SK-N-SH (cell line): ENCODE results near the gene R3HCC1L.

Experiments used
- CTCF ChIP-seq: fragments of 200-600 bp; sonication (generic); IDR thresholded peaks from 2 replicates; pipeline ENCODE4 v1.6.1; 2017; ENCODE audit warnings: antibody characterized with exemption, mild to moderate bottlenecking, moderate library complexity
- FOSL2 ChIP-seq: IDR thresholded peaks from 2 replicates; pipeline ENCODE4 v1.4.0; 2012; ENCODE audit warnings: low read depth, mild to moderate bottlenecking, moderate library complexity, borderline replicate concordance
- MAX ChIP-seq: IDR thresholded peaks from 2 replicates; pipeline ENCODE4 v1.4.0; 2012; ENCODE audit warnings: low read depth
- TAF1 ChIP-seq: IDR thresholded peaks from 2 replicates; pipeline ENCODE4 v1.6.1; 2012; ENCODE audit warnings: low read depth, mild to moderate bottlenecking, low read length, moderate library complexity, borderline replicate concordance
- TCF12 ChIP-seq: IDR thresholded peaks from 2 replicates; pipeline ENCODE4 v1.4.0; 2012
- TEAD4 ChIP-seq: IDR thresholded peaks from 2 replicates; pipeline ENCODE4 v1.4.0; 2012; ENCODE audit warnings: mild to moderate bottlenecking, borderline replicate concordance; ENCODE audit not compliant: insufficient read depth
- USF2 ChIP-seq: fragments of 150-350 bp; IDR thresholded peaks from 2 replicates; pipeline ENCODE4 v1.6.1; 2017; ENCODE audit warnings: antibody characterized with exemption, low read length, low read depth, borderline replicate concordance
- YY1 ChIP-seq: IDR thresholded peaks from 2 replicates; pipeline ENCODE4 v1.4.0; 2012; ENCODE audit warnings: low read depth, mild to moderate bottlenecking

GRCh38 chr10:98195120-98195519, 60.7 kb downstream of the R3HCC1L start:
- no peak for TF ChIP-seq CTCF
- TF ChIP-seq FOSL2, result no peak
- TF ChIP-seq MAX, result no peak
- no peak for TF ChIP-seq TCF12
- no peak for TF ChIP-seq TEAD4
- no peak for TF ChIP-seq TAF1
- no peak for TF ChIP-seq USF2
- TF ChIP-seq YY1, result no peak
